ENCODE results near the gene KLHL29. TPM values are rescaled to one million over a fixed set of nuclear protein-coding genes. Genes with fewer than 3 reads are reported as not detected.

Gene KLHL29
- total RNA-seq, 2 donors from 2014 or later = 1.0 to 2.4 TPM

GRCh38 chr2:23485261-23485660, 100.3 kb downstream of the KLHL29 start:
- peaks cover 6% of the 10 kb centered on the region for H3K27me3 Mint-ChIP-seq (ENCODE audit: insufficient read depth)

DNA sequence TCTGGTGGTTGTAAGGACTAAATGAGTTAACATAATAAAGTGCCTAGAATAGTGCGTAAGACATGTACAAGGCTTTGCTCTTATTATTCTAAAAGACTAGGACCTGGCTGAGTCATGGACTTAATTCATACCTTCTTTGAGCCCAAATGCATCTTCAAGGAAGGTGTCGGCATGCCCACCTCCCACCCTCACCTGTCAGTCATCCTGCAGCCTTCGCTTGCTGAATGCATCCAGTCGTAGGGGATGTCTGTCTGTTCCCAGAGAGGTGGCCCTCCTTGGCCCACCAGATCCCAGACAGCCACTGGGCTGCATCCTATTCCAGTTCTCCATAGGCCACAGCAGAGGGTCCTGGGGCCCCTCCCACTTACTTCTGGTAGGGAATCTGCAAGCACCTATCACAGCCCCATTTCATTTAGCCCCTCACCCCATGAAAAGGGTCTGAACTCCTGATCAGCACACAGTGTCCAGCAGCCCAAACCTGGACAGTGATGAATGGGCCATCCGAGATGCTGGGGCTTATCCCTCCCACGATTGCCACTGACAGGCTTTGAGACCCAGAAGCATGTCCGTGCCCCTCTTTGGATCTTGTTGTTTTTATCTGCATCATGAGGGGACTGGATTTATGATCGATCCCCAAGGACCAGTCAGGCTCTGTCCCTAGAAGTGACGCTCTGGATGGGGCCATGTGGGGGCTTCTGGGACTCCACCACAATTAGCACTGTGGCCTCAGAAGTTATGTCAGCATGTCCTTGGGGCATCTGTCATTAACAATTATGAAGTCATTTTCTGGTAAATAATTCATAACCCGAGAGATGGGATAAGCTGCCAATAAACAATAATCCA, 101.1 kb downstream of the KLHL29 start:
- Mint-ChIP-seq H3K27me3 (ENCODE audit: insufficient read depth) (peaks cover 2% of the 10 kb centered on the region), H3K27ac (no peak overlapping the region), H3K36me3 (ENCODE audit: low read depth) (no peaks in the 10 kb centered on the region), H3K4me1 (peaks cover 17% of the 10 kb centered on the region), H3K9me3 (no peaks in the 10 kb centered on the region), H3K4me3 (no peak overlapping the region)
- no peak for DNase-seq
- Histone ChIP-seq H3K27me3 (ENCODE audit: control insufficient read depth, insufficient read depth, low read length, poor library complexity, severe bottlenecking) (no peaks in the 10 kb centered on the region), H3K27ac (ENCODE audit: low read depth, low read length) (no peak overlapping the region), H3K4me3 (ENCODE audit: low read length) (no peak overlapping the region), H3K9ac (ENCODE audit: extremely low read depth, low read length, poor library complexity, severe bottlenecking) (no peak overlapping the region), H3K4me1 (ENCODE audit: control insufficient read depth, insufficient read depth, low read length) (no peaks in the 10 kb centered on the region), H3K36me3 (ENCODE audit: control insufficient read depth, insufficient read depth, low read length) (no peaks in the 10 kb centered on the region), H3K9me3 (ENCODE audit: control insufficient read depth, low read length) (no peaks in the 10 kb centered on the region)
- 91 to 92% methylated on average over 6 to 10 of the region's 10 CpGs for WGBS, 2 experiments (ENCODE audit: insufficient coverage in 1 of 2, insufficient read length in 1 of 2)
- TF ChIP-seq, protein P1, sequence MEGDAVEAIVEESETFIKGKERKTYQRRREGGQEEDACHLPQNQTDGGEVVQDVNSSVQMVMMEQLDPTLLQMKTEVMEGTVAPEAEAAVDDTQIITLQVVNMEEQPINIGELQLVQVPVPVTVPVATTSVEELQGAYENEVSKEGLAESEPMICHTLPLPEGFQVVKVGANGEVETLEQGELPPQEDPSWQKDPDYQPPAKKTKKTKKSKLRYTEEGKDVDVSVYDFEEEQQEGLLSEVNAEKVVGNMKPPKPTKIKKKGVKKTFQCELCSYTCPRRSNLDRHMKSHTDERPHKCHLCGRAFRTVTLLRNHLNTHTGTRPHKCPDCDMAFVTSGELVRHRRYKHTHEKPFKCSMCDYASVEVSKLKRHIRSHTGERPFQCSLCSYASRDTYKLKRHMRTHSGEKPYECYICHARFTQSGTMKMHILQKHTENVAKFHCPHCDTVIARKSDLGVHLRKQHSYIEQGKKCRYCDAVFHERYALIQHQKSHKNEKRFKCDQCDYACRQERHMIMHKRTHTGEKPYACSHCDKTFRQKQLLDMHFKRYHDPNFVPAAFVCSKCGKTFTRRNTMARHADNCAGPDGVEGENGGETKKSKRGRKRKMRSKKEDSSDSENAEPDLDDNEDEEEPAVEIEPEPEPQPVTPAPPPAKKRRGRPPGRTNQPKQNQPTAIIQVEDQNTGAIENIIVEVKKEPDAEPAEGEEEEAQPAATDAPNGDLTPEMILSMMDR (conservative IDR thresholded peaks at IDR 0.05) = no peak

More at GRCh38 chr2:23485261-23485660, 100.3 kb downstream of the KLHL29 start:
- DNase-seq = no peak
- H3K4me3 Mint-ChIP-seq = no peak overlapping the region
- Histone ChIP-seq H3K4me3 (ENCODE audit: low read length) (no peak overlapping the region), H3K27me3 (ENCODE audit: control insufficient read depth, insufficient read depth, low read length, poor library complexity, severe bottlenecking) (no peaks in the 10 kb centered on the region), H3K36me3 (ENCODE audit: control insufficient read depth, insufficient read depth, low read length) (no peaks in the 10 kb centered on the region), H3K9me3 (ENCODE audit: control insufficient read depth, low read length) (no peaks in the 10 kb centered on the region), H3K4me1 (ENCODE audit: control insufficient read depth, insufficient read depth, low read length) (peaks cover 5% of the 10 kb centered on the region), H3K27ac (ENCODE audit: low read depth, low read length) (no peak overlapping the region), H3K9ac (ENCODE audit: extremely low read depth, low read length, poor library complexity, severe bottlenecking) (no peak overlapping the region)
- no peaks in the 10 kb centered on the region for H3K36me3 Mint-ChIP-seq (ENCODE audit: low read depth)
- H3K4me1 Mint-ChIP-seq = peaks cover 24% of the 10 kb centered on the region
- TF ChIP-seq, protein P1 (conservative IDR thresholded peaks at IDR 0.05) = no peak
- no peak overlapping the region for H3K27ac Mint-ChIP-seq
- WGBS, 2 experiments (ENCODE audit: insufficient coverage in 1 of 2, insufficient read length in 1 of 2) = 87 to 100% methylated on average over 1 to 2 of the region's 2 CpGs
- H3K9me3 Mint-ChIP-seq = no peaks in the 10 kb centered on the region

- no peak overlapping the region for H3K27ac ChIP-seq (ENCODE audit: low read depth, low read length)
- no peaks in the 10 kb centered on the region for H3K9me3 Mint-ChIP-seq
- H3K36me3 Mint-ChIP-seq (ENCODE audit: low read depth) = no peaks in the 10 kb centered on the region
- no peak overlapping the region for H3K27ac Mint-ChIP-seq
- H3K27me3 Mint-ChIP-seq (ENCODE audit: insufficient read depth) = peaks cover 2% of the 10 kb centered on the region
- peaks cover 15% of the 10 kb centered on the region for H3K4me1 Mint-ChIP-seq
- 94 to 95% methylated on average over 4 to 5 of the region's 5 CpGs for WGBS, 2 experiments (ENCODE audit: insufficient coverage in 1 of 2, insufficient read length in 1 of 2)
- TF ChIP-seq, protein P1 (conservative IDR thresholded peaks at IDR 0.05) = no peak
- no peaks in the 10 kb centered on the region for H3K4me1 ChIP-seq (ENCODE audit: control insufficient read depth, insufficient read depth, low read length)
- H3K36me3 ChIP-seq (ENCODE audit: control insufficient read depth, insufficient read depth, low read length) = no peaks in the 10 kb centered on the region
- no peak overlapping the region for H3K4me3 Mint-ChIP-seq
- H3K4me3 ChIP-seq (ENCODE audit: low read length) = no peak overlapping the region
- no peak overlapping the region for H3K9ac ChIP-seq (ENCODE audit: extremely low read depth, low read length, poor library complexity, severe bottlenecking)
- DNase-seq = no peak
- H3K27me3 ChIP-seq (ENCODE audit: control insufficient read depth, insufficient read depth, low read length, poor library complexity, severe bottlenecking) = no peaks in the 10 kb centered on the region
- no peaks in the 10 kb centered on the region for H3K9me3 ChIP-seq (ENCODE audit: control insufficient read depth, low read length)
These were observed 101.7 kb downstream of the KLHL29 start for GRCh38 chr2:23486684-23487075.

All from endodermal cell (in vitro differentiated cells).